WTC11 (cell line): ENCODE results near the gene UNC93A. TPM values are rescaled to one million over a fixed set of nuclear protein-coding genes. Genes with fewer than 3 reads are reported as not detected.

Source experiments
- ATAC-seq: fragments of 200-7000 bp; cut with Tn5 transposase; 2 replicates; pipeline ENCODE4 v1.10.0; 2021; ENCODE audit warnings: mild to moderate bottlenecking, moderate library complexity
- CTCF ChIA-PET: fragments of 300-600 bp; sonication (Branson Sonifier 250); formaldehyde crosslinking; loops from one replicate; lab custom pipeline; 2021; ENCODE audit warnings: antibody characterized with exemption; lab: Charles Lee
- POLR2A ChIA-PET: fragments of 350-600 bp; sonication (Branson Sonifier 250); formaldehyde crosslinking; loops from one replicate; lab custom pipeline; 2021; ENCODE audit warnings: antibody characterized with exemption; lab: Charles Lee
- DNase-seq: peaks from one replicate; pipeline ENCODE4 v3.0.0; 2021; ENCODE audit warnings: low spot score
- H3K27ac Mint-ChIP-seq: 2 replicates; pipeline ENCODE4 v1.8.0; 2021; ENCODE audit warnings: mixed read lengths
- H3K27me3 Mint-ChIP-seq: 2 replicates; pipeline ENCODE4 v1.8.0; 2021; ENCODE audit warnings: low read depth, mild to moderate bottlenecking, moderate library complexity, mixed read lengths
- H3K36me3 Mint-ChIP-seq: 2 replicates; pipeline ENCODE4 v1.8.0; 2021; ENCODE audit warnings: mixed read lengths
- H3K4me1 Mint-ChIP-seq: 2 replicates; pipeline ENCODE4 v1.8.0; 2022; ENCODE audit warnings: mixed read lengths
- H3K4me3 Mint-ChIP-seq: 2 replicates; pipeline ENCODE4 v1.8.0; 2021; ENCODE audit warnings: mild to moderate bottlenecking, moderate library complexity, mixed read lengths
- H3K9me3 Mint-ChIP-seq: 2 replicates; pipeline ENCODE4 v1.8.0; 2021; ENCODE audit warnings: mixed read lengths
- CREB1 ChIP-seq: sonication (generic); formaldehyde crosslinking; IDR thresholded peaks from 2 replicates; pipeline ENCODE4 v1.8.0; 2023; ENCODE audit warnings: mild to moderate bottlenecking, missing genetic modification reagents
- E2F4 ChIP-seq: sonication (generic); formaldehyde crosslinking; IDR thresholded peaks from 2 replicates; pipeline ENCODE4 v1.8.1; 2022; ENCODE audit warnings: low read depth, mild to moderate bottlenecking, moderate library complexity, missing genetic modification reagents, borderline replicate concordance
- EMX1 ChIP-seq: fragments of 250-450 bp; sonication (Bioruptor Pico); IDR thresholded peaks from 2 replicates; pipeline ENCODE4 v1.8.0; 2021; ENCODE audit warnings: mild to moderate bottlenecking
- FOXP1 ChIP-seq: sonication (generic); formaldehyde crosslinking; IDR thresholded peaks from 2 replicates; pipeline ENCODE4 v1.8.0; 2022; ENCODE audit warnings: missing genetic modification reagents, mild to moderate bottlenecking, moderate library complexity, borderline replicate concordance
- HMGA2 ChIP-seq: fragments of 250-450 bp; sonication (Bioruptor Pico); IDR thresholded peaks from 2 replicates; pipeline ENCODE4 v1.4.0; 2021; ENCODE audit warnings: mild to moderate bottlenecking, moderate library complexity
- JAZF1 ChIP-seq: fragments of 250-450 bp; sonication (Bioruptor Pico); IDR thresholded peaks from 2 replicates; pipeline ENCODE4 v1.9.0; 2021; ENCODE audit warnings: moderate library complexity, mild to moderate bottlenecking, inconsistent platforms
- MXD4 ChIP-seq: fragments of 250-450 bp; sonication (Bioruptor Pico); IDR thresholded peaks from 2 replicates; pipeline ENCODE4 v1.8.0; 2021; ENCODE audit warnings: mild to moderate bottlenecking, moderate library complexity, borderline replicate concordance
- OVOL2 ChIP-seq: fragments of 250-450 bp; sonication (Bioruptor Pico); IDR thresholded peaks from 2 replicates; pipeline ENCODE4 v1.9.0; 2021; ENCODE audit warnings: mild to moderate bottlenecking, borderline replicate concordance
- SOX15 ChIP-seq: fragments of 250-450 bp; sonication (Bioruptor Pico); IDR thresholded peaks from 2 replicates; pipeline ENCODE4 v1.9.0; 2021; ENCODE audit warnings: mild to moderate bottlenecking
- TP53 ChIP-seq: sonication (generic); formaldehyde crosslinking; IDR thresholded peaks from 2 replicates; pipeline ENCODE4 v1.8.1; 2023; ENCODE audit warnings: mild to moderate bottlenecking, missing genetic modification reagents
- USF2 ChIP-seq: sonication (generic); formaldehyde crosslinking; IDR thresholded peaks from 2 replicates; pipeline ENCODE4 v1.8.1; 2023; ENCODE audit warnings: mild to moderate bottlenecking, missing genetic modification reagents, moderate library complexity
- ZNF232 ChIP-seq: sonication (generic); formaldehyde crosslinking; IDR thresholded peaks from 2 replicates; pipeline ENCODE4 v1.8.0; 2022; ENCODE audit warnings: mild to moderate bottlenecking, missing genetic modification reagents
- ZNF423 ChIP-seq: fragments of 250-450 bp; sonication (Bioruptor Pico); IDR thresholded peaks from 2 replicates; pipeline ENCODE4 v2.1.2; 2022; ENCODE audit warnings: mild to moderate bottlenecking, moderate library complexity
- ZNF532 ChIP-seq: fragments of 250-450 bp; sonication (Bioruptor Pico); IDR thresholded peaks from 2 replicates; pipeline ENCODE4 v1.9.0; 2021; ENCODE audit warnings: mild to moderate bottlenecking, borderline replicate concordance
- ZSCAN18 ChIP-seq: fragments of 250-450 bp; sonication (Bioruptor Pico); IDR thresholded peaks from 2 replicates; pipeline ENCODE4 v2.1.2; 2022; ENCODE audit warnings: mild to moderate bottlenecking, moderate library complexity
- total RNA-seq: library from RNA; stranded (reverse); gene quantifications from 3 replicates; pipeline ENCODE4 v1.2.3, GENCODE V29; 2021
- TF ChIP-seq, protein P1 (sequence below): fragments of 250-450 bp; sonication (Bioruptor Pico); IDR thresholded peaks from 2 replicates; pipeline ENCODE4 v1.9.0; 2021; ENCODE audit warnings: moderate library complexity, mild to moderate bottlenecking, inconsistent platforms, borderline replicate concordance
- TF ChIP-seq, protein P2 (sequence below): fragments of 250-450 bp; sonication (Bioruptor Pico); IDR thresholded peaks from 2 replicates; pipeline ENCODE4 v1.9.0; 2021; ENCODE audit warnings: mild to moderate bottlenecking
- TF ChIP-seq, protein P3 (sequence below): sonication (generic); formaldehyde crosslinking; IDR thresholded peaks from 2 replicates; pipeline ENCODE4 v1.8.1; 2022; ENCODE audit warnings: mild to moderate bottlenecking, missing genetic modification reagents, moderate library complexity, borderline replicate concordance
- TF ChIP-seq, protein P4 (sequence below): sonication (generic); formaldehyde crosslinking; IDR thresholded peaks from 2 replicates; pipeline ENCODE4 v1.8.1; 2023; ENCODE audit warnings: mild to moderate bottlenecking, missing genetic modification reagents, moderate library complexity

UNC93A gene
- total RNA-seq, 1 experiment from 2014 or later = 0.70 TPM

DNA sequence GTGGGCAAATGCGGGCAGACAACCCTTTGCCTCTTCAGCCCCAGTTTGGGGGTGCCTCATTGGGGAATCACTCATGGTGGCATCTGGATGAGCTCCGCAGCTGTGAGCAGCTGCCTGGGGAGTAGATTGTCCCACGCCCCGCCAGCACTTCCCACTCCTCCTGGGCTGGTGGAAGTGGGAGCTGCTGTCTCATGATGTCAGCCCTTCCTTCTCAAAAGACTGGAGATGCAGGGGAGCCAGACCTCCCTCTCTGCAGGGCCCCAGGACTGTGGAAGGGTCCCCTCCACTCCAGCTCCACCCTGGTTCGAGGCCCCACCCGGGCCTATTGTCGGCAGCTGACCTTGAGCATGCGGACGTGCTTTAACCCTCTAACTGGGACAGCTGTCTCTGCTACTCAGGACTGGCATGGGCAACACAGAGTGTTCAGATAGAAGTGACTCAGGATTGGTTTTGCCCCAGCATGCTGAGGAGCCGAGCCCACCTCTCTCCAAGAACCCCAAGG, 2.0 kb downstream of the UNC93A start:
- no peaks in the 10 kb centered on the region; the same call in 1 of the 2 replicates for H3K36me3 Mint-ChIP-seq
- CTCF ChIA-PET = interaction anchor here (0.5 to 4.7 kb wide), 4 partner anchors 10 to 522 kb away, joined by 3 to 17 read pairs (median 4); no protein-coding TSS in a partner anchor
- peaks cover 21% of the 10 kb centered on the region for H3K4me1 Mint-ChIP-seq
- H3K9me3 Mint-ChIP-seq = 0 out of 2 replicates have a peak, but pooled peaks cover 3% of the 10 kb centered on the region
- no peaks in the 10 kb centered on the region; the same call in none of the 2 replicates for H3K27me3 Mint-ChIP-seq
- TF ChIP-seq, protein P1, sequence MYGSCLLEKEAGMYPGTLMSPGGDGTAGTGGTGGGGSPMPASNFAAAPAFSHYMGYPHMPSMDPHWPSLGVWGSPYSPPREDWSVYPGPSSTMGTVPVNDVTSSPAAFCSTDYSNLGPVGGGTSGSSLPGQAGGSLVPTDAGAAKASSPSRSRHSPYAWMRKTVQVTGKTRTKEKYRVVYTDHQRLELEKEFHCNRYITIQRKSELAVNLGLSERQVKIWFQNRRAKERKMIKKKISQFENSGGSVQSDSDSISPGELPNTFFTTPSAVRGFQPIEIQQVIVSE (CRISPR knock-in tag) = no peak
- TF ChIP-seq USF2 (no peak), ZSCAN18 (CRISPR knock-in tag) (no peak), MXD4 (CRISPR knock-in tag) (no peak), FOXP1 (no peak), JAZF1 (no peak)
- TF ChIP-seq, protein P2, sequence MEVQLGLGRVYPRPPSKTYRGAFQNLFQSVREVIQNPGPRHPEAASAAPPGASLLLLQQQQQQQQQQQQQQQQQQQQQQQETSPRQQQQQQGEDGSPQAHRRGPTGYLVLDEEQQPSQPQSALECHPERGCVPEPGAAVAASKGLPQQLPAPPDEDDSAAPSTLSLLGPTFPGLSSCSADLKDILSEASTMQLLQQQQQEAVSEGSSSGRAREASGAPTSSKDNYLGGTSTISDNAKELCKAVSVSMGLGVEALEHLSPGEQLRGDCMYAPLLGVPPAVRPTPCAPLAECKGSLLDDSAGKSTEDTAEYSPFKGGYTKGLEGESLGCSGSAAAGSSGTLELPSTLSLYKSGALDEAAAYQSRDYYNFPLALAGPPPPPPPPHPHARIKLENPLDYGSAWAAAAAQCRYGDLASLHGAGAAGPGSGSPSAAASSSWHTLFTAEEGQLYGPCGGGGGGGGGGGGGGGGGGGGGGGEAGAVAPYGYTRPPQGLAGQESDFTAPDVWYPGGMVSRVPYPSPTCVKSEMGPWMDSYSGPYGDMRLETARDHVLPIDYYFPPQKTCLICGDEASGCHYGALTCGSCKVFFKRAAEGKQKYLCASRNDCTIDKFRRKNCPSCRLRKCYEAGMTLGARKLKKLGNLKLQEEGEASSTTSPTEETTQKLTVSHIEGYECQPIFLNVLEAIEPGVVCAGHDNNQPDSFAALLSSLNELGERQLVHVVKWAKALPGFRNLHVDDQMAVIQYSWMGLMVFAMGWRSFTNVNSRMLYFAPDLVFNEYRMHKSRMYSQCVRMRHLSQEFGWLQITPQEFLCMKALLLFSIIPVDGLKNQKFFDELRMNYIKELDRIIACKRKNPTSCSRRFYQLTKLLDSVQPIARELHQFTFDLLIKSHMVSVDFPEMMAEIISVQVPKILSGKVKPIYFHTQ (CRISPR knock-in tag) = no peak
- DNase-seq (no peak), ATAC-seq (no peak)
- H3K4me3 Mint-ChIP-seq = no peak overlapping the region
- POLR2A ChIA-PET = no interaction called here
- no peak overlapping the region for H3K27ac Mint-ChIP-seq

- POLR2A ChIA-PET = no interaction called here
- CTCF ChIA-PET = interaction anchor here (0.5 to 4.7 kb wide), 2 partner anchors 10 to 58 kb away, joined by 3 to 17 read pairs; no protein-coding TSS in a partner anchor
- no peak for ATAC-seq
- no peak for DNase-seq
- no peak overlapping the region for H3K27ac Mint-ChIP-seq
- no peaks in the 10 kb centered on the region; the same call in 1 of the 2 replicates for H3K36me3 Mint-ChIP-seq
- no peaks in the 10 kb centered on the region; the same call in none of the 2 replicates for H3K27me3 Mint-ChIP-seq
- no peak overlapping the region for H3K4me3 Mint-ChIP-seq
- H3K9me3 Mint-ChIP-seq = 0 out of 2 replicates have a peak, but pooled peaks cover 3% of the 10 kb centered on the region
- H3K4me1 Mint-ChIP-seq = peaks cover 17% of the 10 kb centered on the region
- TF ChIP-seq HMGA2 (CRISPR knock-in tag) (no peak), ZNF532 (CRISPR knock-in tag) (no peak), MXD4 (CRISPR knock-in tag) (no peak), ZNF423 (CRISPR knock-in tag) (no peak), TP53 (no peak), ZNF232 (no peak), OVOL2 (no peak), E2F4 (CRISPR knock-in tag) (no peak), SOX15 (CRISPR knock-in tag) (no peak), EMX1 (CRISPR knock-in tag) (no peak), CREB1 (CRISPR knock-in tag) (no peak)
- TF ChIP-seq, protein P3, sequence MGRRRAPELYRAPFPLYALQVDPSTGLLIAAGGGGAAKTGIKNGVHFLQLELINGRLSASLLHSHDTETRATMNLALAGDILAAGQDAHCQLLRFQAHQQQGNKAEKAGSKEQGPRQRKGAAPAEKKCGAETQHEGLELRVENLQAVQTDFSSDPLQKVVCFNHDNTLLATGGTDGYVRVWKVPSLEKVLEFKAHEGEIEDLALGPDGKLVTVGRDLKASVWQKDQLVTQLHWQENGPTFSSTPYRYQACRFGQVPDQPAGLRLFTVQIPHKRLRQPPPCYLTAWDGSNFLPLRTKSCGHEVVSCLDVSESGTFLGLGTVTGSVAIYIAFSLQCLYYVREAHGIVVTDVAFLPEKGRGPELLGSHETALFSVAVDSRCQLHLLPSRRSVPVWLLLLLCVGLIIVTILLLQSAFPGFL (CRISPR knock-in tag) = no peak
- TF ChIP-seq, protein P4, sequence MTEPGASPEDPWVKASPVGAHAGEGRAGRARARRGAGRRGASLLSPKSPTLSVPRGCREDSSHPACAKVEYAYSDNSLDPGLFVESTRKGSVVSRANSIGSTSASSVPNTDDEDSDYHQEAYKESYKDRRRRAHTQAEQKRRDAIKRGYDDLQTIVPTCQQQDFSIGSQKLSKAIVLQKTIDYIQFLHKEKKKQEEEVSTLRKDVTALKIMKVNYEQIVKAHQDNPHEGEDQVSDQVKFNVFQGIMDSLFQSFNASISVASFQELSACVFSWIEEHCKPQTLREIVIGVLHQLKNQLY = no peak
Measured at GRCh38 chr6:167293590-167294091, 2.5 kb downstream of the UNC93A start.
